T-helper 2 cell treated with Interferon-gamma antibody and Interleukin-4, amounts not matched to agents 5 μg/mL and 100 μg/mL, for 36 hours (primary cell): Measurements from ENCODE around the gene P2RY12.

ENCODE experiments used
- DNase-seq: peaks from one replicate; pipeline ENCODE4 v3.0.0; 2021; ENCODE audit warnings: low spot score
- H3K27ac Mint-ChIP-seq: one replicate; pipeline ENCODE4 v1.8.0; 2021; ENCODE audit warnings: mild to moderate bottlenecking, mixed read lengths
- H3K27me3 Mint-ChIP-seq: one replicate; pipeline ENCODE4 v1.8.0; 2021; ENCODE audit warnings: low read depth, mixed read lengths
- H3K36me3 Mint-ChIP-seq: one replicate; pipeline ENCODE4 v1.8.0; 2021; ENCODE audit warnings: low read depth, mixed read lengths
- H3K4me1 Mint-ChIP-seq: one replicate; pipeline ENCODE4 v1.8.0; 2021; ENCODE audit warnings: low read depth, mixed read lengths
- H3K4me3 Mint-ChIP-seq: one replicate; pipeline ENCODE4 v1.8.0; 2022; ENCODE audit warnings: mild to moderate bottlenecking, moderate library complexity, mixed read lengths
- H3K9me3 Mint-ChIP-seq: one replicate; pipeline ENCODE4 v1.8.0; 2021; ENCODE audit warnings: mixed read lengths

Gene P2RY12

GRCh38 chr3:151347432-151347831 lies 37.1 kb downstream of the P2RY12 start:
- Mint-ChIP-seq H3K27ac (no peak overlapping the region), H3K4me3 (no peak overlapping the region)

GRCh38 chr3:151346292-151346691 lies 38.3 kb downstream of the P2RY12 start:
- Mint-ChIP-seq H3K9me3 (no peaks in the 10 kb centered on the region), H3K27ac (no peak overlapping the region), H3K36me3 (no peaks in the 10 kb centered on the region), H3K27me3 (peaks cover 24% of the 10 kb centered on the region), H3K4me3 (no peak overlapping the region), H3K4me1 (peaks cover 12% of the 10 kb centered on the region)
- no peak for DNase-seq

More at GRCh38 chr3:151347432-151347831, 37.1 kb downstream of the P2RY12 start:
- Mint-ChIP-seq H3K27me3 (peaks cover 24% of the 10 kb centered on the region), H3K36me3 (no peaks in the 10 kb centered on the region), H3K4me1 (peaks cover 18% of the 10 kb centered on the region), H3K9me3 (no peaks in the 10 kb centered on the region)
- no peak for DNase-seq

GRCh38 chr3:151345859-151346258 lies 38.7 kb downstream of the P2RY12 start:
- peaks cover 8% of the 10 kb centered on the region for H3K4me1 Mint-ChIP-seq
- no peak overlapping the region for H3K27ac Mint-ChIP-seq
- H3K4me3 Mint-ChIP-seq: no peak overlapping the region
- no peaks in the 10 kb centered on the region for H3K9me3 Mint-ChIP-seq
- no peaks in the 10 kb centered on the region for H3K36me3 Mint-ChIP-seq
- H3K27me3 Mint-ChIP-seq: peaks cover 24% of the 10 kb centered on the region
- DNase-seq: no peak

GRCh38 chr3:151331696-151332095 lies 52.9 kb downstream of the P2RY12 start:
- no peaks in the 10 kb centered on the region for H3K36me3 Mint-ChIP-seq
- H3K27me3 Mint-ChIP-seq: peaks cover 9% of the 10 kb centered on the region
- no peak for DNase-seq
- H3K4me3 Mint-ChIP-seq: no peak overlapping the region
- peaks cover 17% of the 10 kb centered on the region for H3K4me1 Mint-ChIP-seq
- H3K27ac Mint-ChIP-seq: no peak overlapping the region
- H3K9me3 Mint-ChIP-seq: no peaks in the 10 kb centered on the region

- DNase-seq: no peak
- no peaks in the 10 kb centered on the region for H3K36me3 Mint-ChIP-seq
- no peak overlapping the region for H3K27ac Mint-ChIP-seq
- H3K9me3 Mint-ChIP-seq: no peaks in the 10 kb centered on the region
- no peak overlapping the region for H3K4me3 Mint-ChIP-seq
- peaks cover 17% of the 10 kb centered on the region for H3K4me1 Mint-ChIP-seq
- H3K27me3 Mint-ChIP-seq: peaks cover 4% of the 10 kb centered on the region
Measured at GRCh38 chr3:151330899-151331298, 53.7 kb downstream of the P2RY12 start.

GRCh38 chr3:151330379-151330778 lies 54.2 kb downstream of the P2RY12 start:
- peaks cover 4% of the 10 kb centered on the region for H3K27me3 Mint-ChIP-seq
- peaks cover 17% of the 10 kb centered on the region for H3K4me1 Mint-ChIP-seq
- no peaks in the 10 kb centered on the region for H3K36me3 Mint-ChIP-seq
- no peaks in the 10 kb centered on the region for H3K9me3 Mint-ChIP-seq
- DNase-seq: no peak
- H3K4me3 Mint-ChIP-seq: no peak overlapping the region
- H3K27ac Mint-ChIP-seq: no peak overlapping the region

GRCh38 chr3:151329363-151329762 lies 55.2 kb downstream of the P2RY12 start, which contains the start of gene P2RY13:
P2RY13 (minus strand) TSS chr3:151329549; CDS start chr3:151329528, 21 bp downstream.
- Mint-ChIP-seq H3K4me1 (peaks cover 17% of the 10 kb centered on the region), H3K36me3 (no peaks in the 10 kb centered on the region), H3K27ac (no peak within 1 kb of the TSS), H3K4me3 (peak within 1 kb of the TSS; percentile 44), H3K27me3 (peaks cover 4% of the 10 kb centered on the region), H3K9me3 (no peaks in the 10 kb centered on the region)
- no peak for DNase-seq

- Mint-ChIP-seq H3K4me3 (peak overlapping the region; percentile 44), H3K9me3 (no peaks in the 10 kb centered on the region), H3K36me3 (no peaks in the 10 kb centered on the region), H3K4me1 (peaks cover 19% of the 10 kb centered on the region), H3K27me3 (peaks cover 4% of the 10 kb centered on the region), H3K27ac (no peak overlapping the region)
- no peak for DNase-seq
Measured at GRCh38 chr3:151328298-151328995, 56.1 kb downstream of the P2RY12 start.

GRCh38 chr3:151327571-151328198 lies 56.9 kb downstream of the P2RY12 start:
- Mint-ChIP-seq H3K4me3 (no peak overlapping the region), H3K27ac (no peak overlapping the region), H3K4me1 (peaks cover 14% of the 10 kb centered on the region), H3K36me3 (no peaks in the 10 kb centered on the region), H3K27me3 (peaks cover 4% of the 10 kb centered on the region), H3K9me3 (no peaks in the 10 kb centered on the region)
- DNase-seq: no peak

GRCh38 chr3:151322511-151322910 lies 62.0 kb downstream of the P2RY12 start:
- Mint-ChIP-seq H3K9me3 (no peaks in the 10 kb centered on the region), H3K27me3 (no peaks in the 10 kb centered on the region), H3K36me3 (no peaks in the 10 kb centered on the region), H3K27ac (no peak overlapping the region), H3K4me1 (peaks cover 27% of the 10 kb centered on the region), H3K4me3 (no peak overlapping the region)
- DNase-seq: no peak

- Mint-ChIP-seq H3K27ac (no peak overlapping the region), H3K4me1 (peaks cover 27% of the 10 kb centered on the region), H3K27me3 (no peaks in the 10 kb centered on the region), H3K4me3 (no peak overlapping the region), H3K9me3 (no peaks in the 10 kb centered on the region), H3K36me3 (no peaks in the 10 kb centered on the region)
- DNase-seq: no peak
Measured at GRCh38 chr3:151321526-151321925, 63.0 kb downstream of the P2RY12 start.

GRCh38 chr3:151320131-151320530 lies 64.4 kb downstream of the P2RY12 start:
- Mint-ChIP-seq H3K9me3 (no peaks in the 10 kb centered on the region), H3K4me3 (no peak overlapping the region), H3K4me1 (peaks cover 39% of the 10 kb centered on the region), H3K27me3 (no peaks in the 10 kb centered on the region), H3K36me3 (no peaks in the 10 kb centered on the region), H3K27ac (no peak overlapping the region)
- DNase-seq: no peak

- Mint-ChIP-seq H3K27me3 (no peaks in the 10 kb centered on the region), H3K9me3 (no peaks in the 10 kb centered on the region), H3K4me3 (no peak overlapping the region), H3K36me3 (no peaks in the 10 kb centered on the region), H3K4me1 (peaks cover 42% of the 10 kb centered on the region), H3K27ac (no peak overlapping the region)
- no peak for DNase-seq
Measured at GRCh38 chr3:151319628-151320027, 64.9 kb downstream of the P2RY12 start.

GRCh38 chr3:151318991-151319390 lies 65.6 kb downstream of the P2RY12 start:
- DNase-seq: no peak
- H3K4me3 Mint-ChIP-seq: no peak overlapping the region

More at GRCh38 chr3:151318991-151319390, 65.6 kb downstream of the P2RY12 start:
- Mint-ChIP-seq H3K27ac (no peak overlapping the region), H3K9me3 (no peaks in the 10 kb centered on the region), H3K36me3 (no peaks in the 10 kb centered on the region), H3K27me3 (no peaks in the 10 kb centered on the region), H3K4me1 (peaks cover 40% of the 10 kb centered on the region)
